Measurements from ENCODE around the gene HMOX1. TPM values are rescaled to one million over a fixed set of nuclear protein-coding genes. Genes with fewer than 3 reads are reported as not detected.
A peak's percentile ranks its signal among the peaks of the same experiment; 100 is the strongest.
"Not testable (repeated sequence)": the region's sequence is repeated elsewhere in the genome, so short reads cannot be mapped to it uniquely, and the experiment has no call there.

The HMOX1 gene
- total RNA-seq, 1 experiment from 2014 or later, result 17.3 TPM

DNA sequence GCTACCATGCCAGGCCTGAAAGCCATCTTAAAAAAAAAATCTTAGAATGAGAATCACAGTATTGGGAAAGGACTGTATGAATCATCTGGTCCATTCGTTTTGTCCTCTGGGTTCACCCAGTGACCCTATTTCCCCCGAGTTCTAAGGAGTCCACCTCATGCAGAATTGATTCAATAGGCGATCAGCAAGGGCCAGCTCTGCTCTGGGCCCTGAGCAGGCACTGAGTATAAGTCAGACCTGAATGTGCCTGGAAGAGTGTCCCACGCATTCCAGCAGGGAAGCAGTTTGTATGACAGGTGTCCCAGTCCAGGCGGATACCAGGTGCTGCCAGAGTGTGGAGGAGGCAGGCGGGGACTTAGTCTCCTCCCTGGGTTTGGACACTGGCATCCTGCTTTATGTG lies 883 bp upstream of the HMOX1 start:
- no peak for DNase-seq (ENCODE audit: low spot score)

- DNase-seq (ENCODE audit: low spot score), result no peak
Measured at GRCh38 chr22:35381424-35382009, 621 bp downstream of the HMOX1 start.

DNA sequence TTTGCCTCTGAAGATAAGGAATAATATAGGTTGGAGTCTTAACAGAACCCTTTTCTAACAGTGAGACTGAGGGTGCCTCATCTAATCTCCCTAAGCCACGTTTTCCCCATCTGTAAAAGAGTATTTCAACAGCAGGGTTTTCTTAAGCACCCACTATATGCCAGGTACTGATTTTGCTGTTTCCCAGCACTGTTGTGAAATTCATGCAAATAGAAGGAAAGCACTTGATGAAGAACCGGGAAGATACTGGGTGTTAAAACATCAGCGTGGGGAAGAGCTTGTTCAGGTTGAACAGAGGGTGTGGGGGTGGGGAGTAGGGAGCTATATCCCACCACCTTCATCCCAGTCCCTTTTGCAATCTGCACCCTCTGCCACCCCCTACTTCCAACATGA lies 2.8 kb downstream of the HMOX1 start:
- no peak for DNase-seq (ENCODE audit: low spot score)

- DNase-seq (ENCODE audit: low spot score), result no peak
Measured at GRCh38 chr22:35384527-35384926, 3.6 kb downstream of the HMOX1 start.

DNA sequence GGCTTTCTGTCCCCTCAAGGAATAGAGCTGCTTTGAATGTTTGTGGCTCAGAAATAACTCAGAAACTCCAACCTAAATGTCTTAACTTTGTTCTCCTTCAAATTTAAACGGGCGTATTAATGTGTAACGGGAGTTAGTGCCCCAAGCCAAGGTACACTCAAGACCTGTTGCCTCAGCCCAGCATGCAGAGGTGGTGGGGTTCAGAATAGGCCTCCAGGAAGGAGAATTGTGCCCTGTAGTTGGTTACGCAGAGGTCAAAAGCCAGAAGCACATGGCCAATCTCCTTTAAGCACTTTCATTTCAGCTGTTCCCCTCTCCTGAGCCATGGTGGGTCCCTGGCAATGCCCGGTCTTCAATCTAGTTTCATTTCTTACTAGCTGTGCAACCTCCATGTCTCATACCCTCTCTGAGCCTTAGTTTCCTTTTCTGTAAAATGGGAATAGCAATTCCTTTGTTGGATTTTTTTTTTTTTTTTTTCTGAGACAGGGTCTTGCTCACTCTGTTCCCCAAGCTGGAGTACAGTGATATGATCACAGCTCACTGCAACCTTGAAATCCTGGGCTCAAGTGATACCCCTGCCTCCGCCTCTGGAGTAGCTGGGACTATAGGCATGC lies 4.2 kb downstream of the HMOX1 start:
- DNase-seq (ENCODE audit: low spot score), result no peak

- DNase-seq (ENCODE audit: low spot score), result no peak
Measured at GRCh38 chr22:35386670-35387288, 5.9 kb downstream of the HMOX1 start.

- no peak for DNase-seq (ENCODE audit: low spot score)
Measured at GRCh38 chr22:35390933-35391332, 10.0 kb downstream of the HMOX1 start.

DNA sequence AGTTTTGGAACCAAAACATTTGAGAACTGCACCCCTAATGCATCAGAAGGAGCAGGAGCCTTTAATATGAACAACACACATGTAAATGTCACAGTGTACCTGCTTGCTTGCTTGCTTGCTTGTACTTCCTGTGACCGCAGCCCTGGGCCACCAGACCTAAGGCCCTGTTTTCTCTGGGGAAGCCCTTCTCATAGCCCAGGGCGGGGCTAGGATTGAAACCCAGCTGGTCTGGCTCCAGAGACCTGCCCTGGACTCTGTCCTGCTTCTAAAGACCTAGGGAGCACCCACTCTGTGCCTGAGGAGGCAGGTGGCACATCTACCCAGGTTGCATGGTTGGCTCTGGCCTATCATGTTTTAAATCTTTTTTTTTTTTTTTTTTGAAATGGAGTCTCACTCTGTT lies 11.5 kb downstream of the HMOX1 start:
- DNase-seq (ENCODE audit: low spot score), result no peak

DNA sequence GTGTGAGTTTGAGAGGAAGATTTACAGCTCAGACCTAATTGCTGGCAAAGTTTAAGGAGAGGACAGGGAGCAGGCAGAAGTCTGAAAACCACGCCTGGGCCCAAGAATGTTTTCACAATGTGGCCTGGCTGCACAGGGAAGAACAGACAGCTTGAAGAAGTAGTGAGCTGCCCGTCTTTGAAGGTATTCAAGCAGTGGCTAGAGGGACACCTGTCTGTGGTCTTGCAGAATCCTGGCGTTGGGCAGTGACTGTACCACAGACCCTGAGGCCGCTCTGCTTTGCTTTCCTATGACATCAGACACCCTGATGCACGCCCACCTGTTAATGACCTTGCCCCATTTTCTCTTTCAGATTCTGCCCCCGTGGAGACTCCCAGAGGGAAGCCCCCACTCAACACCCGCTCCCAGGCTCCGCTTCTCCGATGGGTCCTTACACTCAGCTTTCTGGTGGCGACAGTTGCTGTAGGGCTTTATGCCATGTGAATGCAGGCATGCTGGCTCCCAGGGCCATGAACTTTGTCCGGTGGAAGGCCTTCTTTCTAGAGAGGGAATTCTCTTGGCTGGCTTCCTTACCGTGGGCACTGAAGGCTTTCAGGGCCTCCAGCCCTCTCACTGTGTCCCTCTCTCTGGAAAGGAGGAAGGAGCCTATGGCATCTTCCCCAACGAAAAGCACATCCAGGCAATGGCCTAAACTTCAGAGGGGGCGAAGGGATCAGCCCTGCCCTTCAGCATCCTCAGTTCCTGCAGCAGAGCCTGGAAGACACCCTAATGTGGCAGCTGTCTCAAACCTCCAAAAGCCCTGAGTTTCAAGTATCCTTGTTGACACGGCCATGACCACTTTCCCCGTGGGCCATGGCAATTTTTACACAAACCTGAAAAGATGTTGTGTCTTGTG lies 12.5 kb downstream of the HMOX1 start:
- no peak for DNase-seq (ENCODE audit: low spot score)

GRCh38 chr22:35394011-35394312 lies 13.1 kb downstream of the HMOX1 start:
- no peak for DNase-seq (ENCODE audit: low spot score)

DNA sequence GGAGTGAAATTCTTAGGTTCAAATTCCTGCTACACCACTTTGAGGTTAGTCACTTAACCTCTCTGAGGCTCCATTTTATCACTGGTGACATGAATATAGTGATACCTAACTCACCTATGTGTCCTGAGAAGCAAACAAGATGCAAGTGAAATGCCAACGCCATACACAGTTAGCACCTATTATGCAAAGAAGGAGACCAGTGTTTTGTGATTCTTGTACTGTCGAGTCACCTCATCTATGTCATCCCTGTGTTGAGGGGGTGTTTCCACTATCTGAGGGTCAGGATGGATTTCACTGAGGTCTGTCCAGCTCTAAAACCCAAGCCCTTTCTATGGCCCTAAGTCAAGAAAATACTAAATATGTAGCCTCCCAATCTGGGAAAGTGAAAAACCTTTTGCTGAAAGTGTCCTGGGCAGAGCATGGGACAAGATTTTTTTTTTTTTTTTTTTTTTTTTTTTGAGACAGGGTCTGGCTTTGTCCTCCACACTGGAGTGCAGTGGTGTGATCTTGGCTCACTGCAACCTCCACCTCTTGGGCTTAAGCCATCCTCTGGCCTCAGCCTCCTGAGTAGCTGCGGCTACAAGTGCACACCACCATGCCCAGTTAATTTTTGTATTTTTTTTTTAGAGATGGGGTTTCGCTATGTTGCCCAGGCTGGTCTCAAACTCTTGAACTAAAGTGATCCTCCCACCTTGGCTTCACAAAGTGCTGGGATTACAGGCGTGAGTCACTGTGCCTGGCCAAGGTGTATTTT lies 14.1 kb downstream of the HMOX1 start:
- no peak for DNase-seq (ENCODE audit: low spot score)

DNA sequence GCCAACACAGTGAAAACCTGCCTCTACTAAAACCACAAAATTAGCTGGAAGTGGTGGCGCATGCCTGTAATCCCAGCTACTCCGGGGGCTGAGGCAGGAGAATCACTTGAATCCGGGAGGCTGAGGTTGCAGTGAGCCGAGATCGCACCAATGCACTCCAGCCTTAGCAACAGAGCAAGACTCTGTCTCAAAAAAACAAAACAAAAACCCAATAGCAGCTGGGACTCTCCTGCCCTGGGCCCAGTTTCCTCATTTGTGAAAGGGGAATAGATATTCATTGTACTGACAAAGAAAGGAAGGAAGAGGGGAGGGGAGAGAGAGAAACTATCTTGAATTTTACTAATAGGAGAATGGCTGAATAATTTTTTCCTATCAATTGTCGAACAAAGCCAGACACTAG lies 15.7 kb downstream of the HMOX1 start:
- DNase-seq (ENCODE audit: low spot score), result not testable (repeated sequence)

- no peak for DNase-seq (ENCODE audit: low spot score)
Measured at GRCh38 chr22:35397095-35397904, 16.4 kb downstream of the HMOX1 start.

DNA sequence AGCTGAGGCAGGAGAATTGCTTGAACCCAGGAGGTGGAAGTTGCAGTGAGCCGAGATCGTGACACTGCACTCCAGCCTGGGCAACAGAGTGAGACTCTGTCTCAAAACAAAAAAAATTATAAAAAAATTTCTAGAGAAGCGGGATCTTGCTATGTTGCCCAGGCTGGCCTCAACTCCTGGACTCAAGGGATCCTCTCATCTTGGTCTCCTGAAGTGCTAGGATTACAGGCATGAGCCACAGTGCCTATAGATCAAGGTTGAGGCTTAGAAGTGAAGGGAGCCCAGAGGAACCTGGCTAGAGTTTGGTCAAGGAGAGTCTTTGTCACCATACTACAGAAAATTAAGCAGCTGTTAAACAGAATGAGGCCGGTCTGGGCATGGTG lies 17.7 kb downstream of the HMOX1 start:
- DNase-seq (ENCODE audit: low spot score), result no peak

DNA sequence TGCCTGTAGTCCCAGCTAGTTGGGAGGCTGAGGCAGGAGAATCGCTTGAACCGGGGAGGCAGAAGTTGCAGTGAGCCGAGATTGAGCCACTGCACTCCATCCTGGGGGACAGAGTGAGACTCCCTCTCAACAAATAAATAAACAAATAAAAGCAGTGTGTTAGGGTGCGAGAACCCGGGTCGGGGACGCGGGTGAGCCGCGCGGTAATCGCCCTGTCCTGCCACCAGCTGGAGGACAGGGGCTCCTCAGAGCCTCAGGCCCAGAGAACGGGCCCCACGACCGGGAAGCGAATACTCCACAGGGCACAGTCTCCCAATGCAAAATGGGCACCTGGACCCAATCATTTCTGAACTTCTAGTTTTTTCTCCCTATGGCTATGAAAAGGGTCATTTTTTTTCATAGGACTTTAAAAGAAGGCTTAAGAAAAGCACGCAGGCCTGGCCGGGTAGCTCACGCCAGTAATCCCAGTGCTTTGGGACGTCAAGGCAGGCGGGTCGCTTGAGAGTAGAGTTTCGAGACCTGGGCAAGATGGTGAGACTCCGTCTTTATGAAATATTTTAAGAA lies 18.3 kb downstream of the HMOX1 start:
- no peak for DNase-seq (ENCODE audit: low spot score)

- peak; percentile 88 for DNase-seq (ENCODE audit: low spot score)
Measured at GRCh38 chr22:35399678-35400500, 19.0 kb downstream of the HMOX1 start, which contains the start of gene MCM5. Gene MCM5 (plus strand): TSS chr22:35400140. CDS start chr22:35400439, 299 bp downstream.

GRCh38 chr22:35400501-35400790 lies 19.6 kb downstream of the HMOX1 start:
- no peak for DNase-seq (ENCODE audit: low spot score)

DNA sequence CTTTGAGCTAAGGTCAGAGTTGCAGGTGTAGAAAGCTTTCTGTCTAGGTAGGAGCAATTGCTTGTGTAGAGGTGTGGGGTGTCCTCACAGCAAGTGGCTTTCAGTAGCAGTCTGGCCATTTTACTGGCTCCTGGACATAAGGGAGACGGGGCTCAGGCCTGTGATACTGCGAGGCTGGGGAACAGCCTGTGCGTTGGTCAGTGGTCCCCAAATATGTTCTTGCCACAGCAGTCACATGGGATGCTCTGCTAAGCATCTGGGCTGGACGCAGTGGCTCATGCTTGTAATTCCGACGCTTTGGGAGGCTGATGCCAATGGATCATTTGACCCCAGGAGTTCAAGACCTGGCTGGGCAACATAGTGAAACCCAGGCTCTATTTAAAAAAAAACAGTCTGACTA lies 21.0 kb downstream of the HMOX1 start:
- no peak for DNase-seq (ENCODE audit: low spot score)

GRCh38 chr22:35403356-35403755 lies 22.5 kb downstream of the HMOX1 start:
- DNase-seq (ENCODE audit: low spot score), result no peak

- no peak for DNase-seq (ENCODE audit: low spot score)
Measured at GRCh38 chr22:35404176-35404575, 23.3 kb downstream of the HMOX1 start.

All from A172 (cell line).